Measurements from ENCODE around the gene EML1.
A peak's percentile ranks its signal among the peaks of the same experiment; 100 is the strongest.

DNA sequence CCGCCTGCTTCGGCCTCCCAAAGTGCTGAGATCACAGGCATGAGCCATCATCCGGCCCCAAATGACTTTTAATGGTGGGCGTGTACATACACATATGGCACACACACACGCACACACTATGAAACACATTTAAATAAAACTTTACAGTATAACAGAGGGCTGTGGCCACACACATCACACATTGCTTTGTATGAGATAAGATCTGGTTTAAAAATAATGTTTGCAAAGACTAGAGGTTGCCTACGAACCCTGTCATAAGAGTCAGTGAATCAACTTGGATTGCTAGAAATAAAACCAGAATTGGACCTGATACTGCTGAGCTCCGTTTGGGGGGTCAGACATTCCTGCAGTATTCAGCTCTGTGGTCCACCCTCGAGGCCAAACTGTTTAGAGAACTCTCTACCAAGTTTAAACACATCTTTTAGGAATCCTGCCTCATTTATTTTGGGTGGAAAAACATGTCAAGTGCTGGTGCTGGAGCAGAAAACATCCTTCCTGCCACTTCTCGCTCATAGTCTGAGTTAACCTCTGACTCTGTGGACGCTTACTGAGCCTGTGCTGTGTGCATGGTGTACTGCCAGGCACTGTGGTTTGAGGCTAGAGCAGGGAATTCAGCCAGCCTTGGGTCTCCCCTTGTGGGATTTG is 47.8 kb upstream of the EML1 start:
- TF ChIP-seq, protein P1, sequence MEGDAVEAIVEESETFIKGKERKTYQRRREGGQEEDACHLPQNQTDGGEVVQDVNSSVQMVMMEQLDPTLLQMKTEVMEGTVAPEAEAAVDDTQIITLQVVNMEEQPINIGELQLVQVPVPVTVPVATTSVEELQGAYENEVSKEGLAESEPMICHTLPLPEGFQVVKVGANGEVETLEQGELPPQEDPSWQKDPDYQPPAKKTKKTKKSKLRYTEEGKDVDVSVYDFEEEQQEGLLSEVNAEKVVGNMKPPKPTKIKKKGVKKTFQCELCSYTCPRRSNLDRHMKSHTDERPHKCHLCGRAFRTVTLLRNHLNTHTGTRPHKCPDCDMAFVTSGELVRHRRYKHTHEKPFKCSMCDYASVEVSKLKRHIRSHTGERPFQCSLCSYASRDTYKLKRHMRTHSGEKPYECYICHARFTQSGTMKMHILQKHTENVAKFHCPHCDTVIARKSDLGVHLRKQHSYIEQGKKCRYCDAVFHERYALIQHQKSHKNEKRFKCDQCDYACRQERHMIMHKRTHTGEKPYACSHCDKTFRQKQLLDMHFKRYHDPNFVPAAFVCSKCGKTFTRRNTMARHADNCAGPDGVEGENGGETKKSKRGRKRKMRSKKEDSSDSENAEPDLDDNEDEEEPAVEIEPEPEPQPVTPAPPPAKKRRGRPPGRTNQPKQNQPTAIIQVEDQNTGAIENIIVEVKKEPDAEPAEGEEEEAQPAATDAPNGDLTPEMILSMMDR (IDR thresholded peaks at IDR 0.05) = no peak
- TF ChIP-seq POLR2A (IDR thresholded peaks at IDR 0.05; ENCODE audit: low read depth) = no peak
- TF ChIP-seq POLR2AphosphoS5 (IDR thresholded peaks at IDR 0.05) = peak; percentile 28 to 53

Measured in esophagus muscularis mucosa (tissue), 3 donors.